ENCODE data around the gene ZNF8.

ZNF8 gene

GRCh38 chr19:58311345-58311865, 32.6 kb downstream of the ZNF8 start:
- Mint-ChIP-seq H3K4me3 (no peak overlapping the region), H3K27ac (no peak overlapping the region), H3K36me3 (peaks cover 96% of the 10 kb centered on the region), H3K9me3 (no peaks in the 10 kb centered on the region), H3K4me1 (peaks cover 30% of the 10 kb centered on the region)
- ATAC-seq (no peak), DNase-seq (ENCODE audit: low spot score in 2 of 2) (no peak)

GRCh38 chr19:58315580-58315979, 36.8 kb downstream of the ZNF8 start:
- no peaks in the 10 kb centered on the region for H3K4me1 Mint-ChIP-seq
- no peaks in the 10 kb centered on the region for H3K9me3 Mint-ChIP-seq
- no peak for DNase-seq (ENCODE audit: low spot score in 2 of 2)
- H3K36me3 Mint-ChIP-seq, result peaks cover 56% of the 10 kb centered on the region
- H3K4me3 Mint-ChIP-seq, result no peak overlapping the region
- no peak overlapping the region for H3K27ac Mint-ChIP-seq
- no peak for ATAC-seq

GRCh38 chr19:58317476-58318072, 38.8 kb downstream of the ZNF8 start:
- no peak overlapping the region for H3K4me3 Mint-ChIP-seq
- no peaks in the 10 kb centered on the region for H3K4me1 Mint-ChIP-seq
- no peak for DNase-seq (ENCODE audit: low spot score in 2 of 2)
- peaks cover 38% of the 10 kb centered on the region for H3K36me3 Mint-ChIP-seq
- ATAC-seq, result no peak
- no peak overlapping the region for H3K27ac Mint-ChIP-seq
- no peaks in the 10 kb centered on the region for H3K9me3 Mint-ChIP-seq

GRCh38 chr19:58318297-58318696, 39.5 kb downstream of the ZNF8 start:
- Mint-ChIP-seq H3K4me1 (no peaks in the 10 kb centered on the region), H3K27ac (no peak overlapping the region)

GRCh38 chr19:58319241-58319640, 40.5 kb downstream of the ZNF8 start:
- no peak overlapping the region for H3K27ac Mint-ChIP-seq
- ATAC-seq (no peak), DNase-seq (ENCODE audit: low spot score in 2 of 2) (no peak)
- peaks cover 22% of the 10 kb centered on the region for H3K36me3 Mint-ChIP-seq
- H3K4me1 Mint-ChIP-seq, result no peaks in the 10 kb centered on the region
- no peaks in the 10 kb centered on the region for H3K9me3 Mint-ChIP-seq
- H3K4me3 Mint-ChIP-seq, result no peak overlapping the region

More at GRCh38 chr19:58318297-58318696, 39.5 kb downstream of the ZNF8 start:
- ATAC-seq (no peak), DNase-seq (ENCODE audit: low spot score in 2 of 2) (no peak)
- Mint-ChIP-seq H3K4me3 (no peak overlapping the region), H3K36me3 (peaks cover 31% of the 10 kb centered on the region), H3K9me3 (no peaks in the 10 kb centered on the region)

GRCh38 chr19:58325311-58326022, 46.7 kb downstream of the ZNF8 start:
- ATAC-seq (no peak), DNase-seq (ENCODE audit: low spot score in 2 of 2) (no peak)
- Mint-ChIP-seq H3K4me1 (no peaks in the 10 kb centered on the region), H3K4me3 (no peak overlapping the region), H3K27ac (no peak overlapping the region), H3K36me3 (no peaks in the 10 kb centered on the region), H3K9me3 (no peaks in the 10 kb centered on the region)

GRCh38 chr19:58326501-58326913, 47.8 kb downstream of the ZNF8 start:
- H3K9me3 Mint-ChIP-seq, result no peaks in the 10 kb centered on the region
- peak; percentile 55 for ATAC-seq
- DNase-seq (ENCODE audit: low spot score in 2 of 2), result no peak
- no peak overlapping the region for H3K4me3 Mint-ChIP-seq
- no peaks in the 10 kb centered on the region for H3K36me3 Mint-ChIP-seq
- H3K27ac Mint-ChIP-seq, result no peak overlapping the region
- no peaks in the 10 kb centered on the region for H3K4me1 Mint-ChIP-seq

- no peaks in the 10 kb centered on the region for H3K36me3 Mint-ChIP-seq
- peak; percentile 82 to 95 for DNase-seq (ENCODE audit: low spot score in 2 of 2)
- H3K4me1 Mint-ChIP-seq, result no peaks in the 10 kb centered on the region
- H3K9me3 Mint-ChIP-seq, result no peaks in the 10 kb centered on the region
- H3K27ac Mint-ChIP-seq, result no peak within 1 kb of the TSS
- no peak within 1 kb of the TSS for H3K4me3 Mint-ChIP-seq
- peak; percentile 89 for ATAC-seq
Observed at GRCh38 chr19:58326914-58327726, 48.4 kb downstream of the ZNF8 start, which contains the start of gene ZSCAN22. TSS of gene ZSCAN22 (plus strand) at chr19:58326994. CDS start at chr19:58334803, 7,809 bp downstream.

GRCh38 chr19:58328999-58329398, 50.2 kb downstream of the ZNF8 start:
- Mint-ChIP-seq H3K36me3 (no peaks in the 10 kb centered on the region), H3K9me3 (no peaks in the 10 kb centered on the region), H3K4me3 (no peak overlapping the region), H3K4me1 (no peaks in the 10 kb centered on the region), H3K27ac (no peak overlapping the region)
- no peak for DNase-seq (ENCODE audit: low spot score in 2 of 2)
- ATAC-seq, result no peak

GRCh38 chr19:58330458-58330857, 51.7 kb downstream of the ZNF8 start:
- Mint-ChIP-seq H3K36me3 (peaks cover 6% of the 10 kb centered on the region), H3K4me3 (no peak overlapping the region), H3K4me1 (peaks cover 5% of the 10 kb centered on the region), H3K27ac (no peak overlapping the region), H3K9me3 (no peaks in the 10 kb centered on the region)
- ATAC-seq, result no peak
- no peak for DNase-seq (ENCODE audit: low spot score in 2 of 2)

GRCh38 chr19:58332697-58333096, 53.9 kb downstream of the ZNF8 start:
- ATAC-seq, result no peak
- Mint-ChIP-seq H3K27ac (no peak overlapping the region), H3K36me3 (peaks cover 11% of the 10 kb centered on the region), H3K9me3 (no peaks in the 10 kb centered on the region), H3K4me1 (peaks cover 5% of the 10 kb centered on the region), H3K4me3 (no peak overlapping the region)
- DNase-seq (ENCODE audit: low spot score in 2 of 2), result no peak

- ATAC-seq (no peak), DNase-seq (ENCODE audit: low spot score in 2 of 2) (no peak)
- H3K9me3 Mint-ChIP-seq, result no peaks in the 10 kb centered on the region
- peaks cover 24% of the 10 kb centered on the region for H3K36me3 Mint-ChIP-seq
- H3K27ac Mint-ChIP-seq, result no peak overlapping the region
- no peak overlapping the region for H3K4me3 Mint-ChIP-seq
- H3K4me1 Mint-ChIP-seq, result peaks cover 5% of the 10 kb centered on the region
Observed at GRCh38 chr19:58334691-58335249, 56.0 kb downstream of the ZNF8 start.

- H3K4me1 Mint-ChIP-seq, result peaks cover 5% of the 10 kb centered on the region
- H3K9me3 Mint-ChIP-seq, result no peaks in the 10 kb centered on the region
- DNase-seq (ENCODE audit: low spot score in 2 of 2) (no peak), ATAC-seq (no peak)
- peak overlapping the region; percentile 3 for H3K27ac Mint-ChIP-seq
- H3K36me3 Mint-ChIP-seq, result peaks cover 27% of the 10 kb centered on the region
- H3K4me3 Mint-ChIP-seq, result no peak overlapping the region
Observed at GRCh38 chr19:58335630-58336029, 56.9 kb downstream of the ZNF8 start.

- Mint-ChIP-seq H3K27ac (peak overlapping the region; percentile 3), H3K4me1 (peaks cover 9% of the 10 kb centered on the region), H3K4me3 (no peak overlapping the region), H3K36me3 (peaks cover 31% of the 10 kb centered on the region), H3K9me3 (no peaks in the 10 kb centered on the region)
- ATAC-seq (no peak), DNase-seq (ENCODE audit: low spot score in 2 of 2) (no peak)
Observed at GRCh38 chr19:58336216-58336615, 57.5 kb downstream of the ZNF8 start.

GRCh38 chr19:58336820-58337219, 58.1 kb downstream of the ZNF8 start:
- peaks cover 15% of the 10 kb centered on the region for H3K4me1 Mint-ChIP-seq
- H3K27ac Mint-ChIP-seq, result no peak overlapping the region

More at GRCh38 chr19:58336820-58337219, 58.1 kb downstream of the ZNF8 start:
- no peaks in the 10 kb centered on the region for H3K9me3 Mint-ChIP-seq
- no peak for DNase-seq (ENCODE audit: low spot score in 2 of 2)
- no peak for ATAC-seq
- no peak overlapping the region for H3K4me3 Mint-ChIP-seq
- peaks cover 31% of the 10 kb centered on the region for H3K36me3 Mint-ChIP-seq
